HepG2 (cell line): ENCODE results near the gene ADCY7. TPM values are rescaled to one million over a fixed set of nuclear protein-coding genes. Genes with fewer than 3 reads are reported as not detected.

ENCODE experiments used
- ATAC-seq: fragments of 200-7000 bp; cut with Tn5 transposase; 3 replicates; pipeline ENCODE4 v1.9.1; 2020; ENCODE audit warnings: mild to moderate bottlenecking, moderate library complexity
- BruUV-seq: library from RNA; stranded (reverse); fragments of 400-500 nt; replicated peaks from 2 replicates; lab custom pipeline; 2021; lab: Mats Ljungman, UMichigan
- CTCF ChIA-PET: fragments of 300-600 bp; formaldehyde crosslinking; extraction: SDS; loops from one replicate; lab custom pipeline; 2021; ENCODE audit warnings: low total read pairs, inconsistent platforms, low intra/inter-chr PET ratio; lab: Yijun Ruan, JAX
- POLR2A ChIA-PET: fragments of 350-600 bp; sonication (Branson Sonifier 250); formaldehyde crosslinking; loops from one replicate; lab custom pipeline; 2020; ENCODE audit warnings: antibody characterized with exemption, inconsistent platforms; lab: Yijun Ruan, JAX
- DNase-seq: peaks from one replicate; pipeline ENCODE4 v3.0.0-alpha.2; 2015; ENCODE audit warnings: low spot score
- FAIRE-seq: peaks from 3 replicates; lab custom pipeline; 2011; peaks lifted over from hg19 to GRCh38; lab: Jason Lieb, UNC
- H2AFZ ChIP-seq: one replicate; pipeline ENCODE4 v1.6.1; 2011; ENCODE audit warnings: low read length, inconsistent platforms
- H3K27ac ChIP-seq: fragments of 300-600 bp; 3 replicates; pipeline ENCODE4 v1.8.0; 2011; ENCODE audit warnings: mixed run types, mild to moderate bottlenecking, mixed read lengths, low read length, inconsistent platforms; ENCODE audit not compliant: insufficient read depth; ENCODE audit errors: extremely low read length
- H3K27me3 ChIP-seq, 2 experiments: fragments of 200-600 bp in 1 of 2; 2 replicates in 1 of 2; 3 replicates in 1 of 2; pipeline versions ENCODE4 v1.6.0 to v1.8.0; 2011; ENCODE audit warnings: low read length in 2 of 2, mild to moderate bottlenecking in 2 of 2, moderate library complexity in 2 of 2, inconsistent platforms in 1 of 2; ENCODE audit not compliant: insufficient read depth in 2 of 2, control insufficient read depth in 1 of 2
- H3K36me3 ChIP-seq, 2 experiments: fragments of 200-600 bp in 1 of 2; replicated peaks in 1 of 2; 2 replicates in 1 of 2; 3 replicates in 1 of 2; pipeline versions ENCODE4 v1.5.1 to v1.8.0; 2011; ENCODE audit warnings: low read length in 2 of 2, inconsistent platforms in 1 of 2; ENCODE audit not compliant: insufficient read depth in 2 of 2, control insufficient read depth in 1 of 2
- H3K4me1 ChIP-seq: 2 replicates; pipeline ENCODE4 v1.5.1; 2012; ENCODE audit warnings: low read length, inconsistent platforms; ENCODE audit not compliant: insufficient read depth
- H3K4me2 ChIP-seq: 2 replicates; pipeline ENCODE4 v1.6.0; 2011; ENCODE audit warnings: low read depth, low read length, inconsistent platforms
- H3K4me3 ChIP-seq, 3 experiments: fragments of 200-600 bp in 1 of 3; sonication (generic), shearing (Covaris generic) in 1 of 3; replicated peaks in 1 of 3; 2 replicates each; pipeline ENCODE4 v1.5.1; 2011 to 2016; ENCODE audit warnings: low read length in 3 of 3, inconsistent platforms in 2 of 3, low read depth in 2 of 3, mild to moderate bottlenecking in 2 of 3, control low read depth in 1 of 3, mixed read lengths in 1 of 3; ENCODE audit not compliant: insufficient read depth in 1 of 3
- H3K79me2 ChIP-seq: one replicate; pipeline ENCODE4 v1.6.1; 2011; ENCODE audit warnings: low read length, inconsistent platforms; ENCODE audit not compliant: insufficient read depth
- H3K9ac ChIP-seq: 2 replicates; pipeline ENCODE4 v1.6.0; 2011; ENCODE audit warnings: mild to moderate bottlenecking, low read depth, low read length, inconsistent platforms; ENCODE audit not compliant: insufficient read depth
- H3K9me3 ChIP-seq: 2 replicates; pipeline ENCODE4 v1.5.1; 2012; ENCODE audit warnings: mild to moderate bottlenecking, low read length
- H4K20me1 ChIP-seq: 2 replicates; pipeline ENCODE4 v1.6.0; 2011; ENCODE audit warnings: inconsistent platforms, mild to moderate bottlenecking, low read length, moderate library complexity; ENCODE audit not compliant: insufficient read depth
- ZMYM3 ChIP-seq: sonication (generic); formaldehyde crosslinking; IDR thresholded peaks from 2 replicates; pipeline ENCODE4 v1.5.1; 2020; ENCODE audit warnings: mild to moderate bottlenecking, missing genetic modification reagents
- ZNF138 ChIP-seq: sonication (generic); formaldehyde crosslinking; IDR thresholded peaks from 2 replicates; pipeline ENCODE4 v1.5.0; 2020; ENCODE audit warnings: mild to moderate bottlenecking, low read depth, missing genetic modification reagents
- WGBS: methylation state at CpG from one replicate; pipeline ENCODE4 v1.1.6; 2017; ENCODE audit warnings: low lambda C conversion rate; 5-methylcytosine and 5-hydroxymethylcytosine counted together
- in situ Hi-C: cut with HindIII; loops from 2 replicates; pipeline ENCODE4 v1.10.0; 2017; ENCODE audit warnings: low pct_unique_long_range_greater_than_20kb; ENCODE audit not compliant: extremely low pct_ligation_motif_present
- intact Hi-C: fragments of 100-400 bp; cut with micrococcal nuclease; formaldehyde crosslinking; loops from one replicate; pipeline ENCODE4 v1.10.0; 2022; ENCODE audit not compliant: unreplicated experiment
- polyA plus RNA-seq, 8 experiments: library from polyadenylated mRNA; depleted of rRNA in 3 of 8; stranded (reverse) in 7 of 8; unstranded in 1 of 8; fragments of >200 nt; fragmentation: Illumina TruSeq in 4 of 8; extraction: Trizol in 4 of 8; gene quantifications; 2 replicates each; pipeline versions ENCODE4 v1.2.1 to v1.2.3, GENCODE V29; 2011 to 2016; ENCODE audit warnings: low read depth in 4 of 8, missing spikeins in 1 of 8, mixed read lengths in 1 of 8; ENCODE audit not compliant: insufficient read depth in 1 of 8
- total RNA-seq, 5 experiments: library from RNA; depleted of rRNA; stranded (reverse); fragments of >200 nt; fragmentation: Illumina TruSeq; extraction: Trizol; gene quantifications; 2 replicates each; pipeline ENCODE4 v1.2.3, GENCODE V29; 2016; ENCODE audit warnings: low read depth in 1 of 5
- TF ChIP-seq, protein P1 (sequence below): sonication (generic); formaldehyde crosslinking; IDR thresholded peaks from 2 replicates; pipeline ENCODE4 v1.5.1; 2020; ENCODE audit warnings: mild to moderate bottlenecking, missing genetic modification reagents, borderline replicate concordance

Gene ADCY7
- total and polyA plus RNA-seq, 2 of the 13 experiments (the other 11 are each of a cell fraction or from before 2014, with no cell fraction given) = 2.2 to 4.3 TPM

DNA sequence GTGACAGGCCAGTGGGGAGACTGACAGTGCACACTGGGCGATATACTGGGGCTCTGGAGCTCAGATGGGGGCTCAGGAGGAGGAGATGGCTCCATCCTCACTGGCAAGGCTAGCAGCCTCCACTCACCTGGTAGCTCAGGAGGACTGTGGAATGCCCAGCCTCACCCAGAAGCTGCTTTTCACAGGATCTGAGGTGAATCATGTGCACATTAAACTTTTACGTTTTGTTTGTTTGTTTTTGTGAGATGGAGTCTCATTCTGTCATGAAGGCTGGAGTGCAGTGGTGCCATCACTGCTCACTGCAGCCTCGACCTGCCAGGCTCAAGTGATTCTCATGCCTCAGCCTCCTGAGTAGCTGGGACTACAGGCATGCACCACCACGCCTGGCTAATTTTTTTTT, 28.6 kb downstream of the ADCY7 start (continued):
- TF ChIP-seq, protein P1, sequence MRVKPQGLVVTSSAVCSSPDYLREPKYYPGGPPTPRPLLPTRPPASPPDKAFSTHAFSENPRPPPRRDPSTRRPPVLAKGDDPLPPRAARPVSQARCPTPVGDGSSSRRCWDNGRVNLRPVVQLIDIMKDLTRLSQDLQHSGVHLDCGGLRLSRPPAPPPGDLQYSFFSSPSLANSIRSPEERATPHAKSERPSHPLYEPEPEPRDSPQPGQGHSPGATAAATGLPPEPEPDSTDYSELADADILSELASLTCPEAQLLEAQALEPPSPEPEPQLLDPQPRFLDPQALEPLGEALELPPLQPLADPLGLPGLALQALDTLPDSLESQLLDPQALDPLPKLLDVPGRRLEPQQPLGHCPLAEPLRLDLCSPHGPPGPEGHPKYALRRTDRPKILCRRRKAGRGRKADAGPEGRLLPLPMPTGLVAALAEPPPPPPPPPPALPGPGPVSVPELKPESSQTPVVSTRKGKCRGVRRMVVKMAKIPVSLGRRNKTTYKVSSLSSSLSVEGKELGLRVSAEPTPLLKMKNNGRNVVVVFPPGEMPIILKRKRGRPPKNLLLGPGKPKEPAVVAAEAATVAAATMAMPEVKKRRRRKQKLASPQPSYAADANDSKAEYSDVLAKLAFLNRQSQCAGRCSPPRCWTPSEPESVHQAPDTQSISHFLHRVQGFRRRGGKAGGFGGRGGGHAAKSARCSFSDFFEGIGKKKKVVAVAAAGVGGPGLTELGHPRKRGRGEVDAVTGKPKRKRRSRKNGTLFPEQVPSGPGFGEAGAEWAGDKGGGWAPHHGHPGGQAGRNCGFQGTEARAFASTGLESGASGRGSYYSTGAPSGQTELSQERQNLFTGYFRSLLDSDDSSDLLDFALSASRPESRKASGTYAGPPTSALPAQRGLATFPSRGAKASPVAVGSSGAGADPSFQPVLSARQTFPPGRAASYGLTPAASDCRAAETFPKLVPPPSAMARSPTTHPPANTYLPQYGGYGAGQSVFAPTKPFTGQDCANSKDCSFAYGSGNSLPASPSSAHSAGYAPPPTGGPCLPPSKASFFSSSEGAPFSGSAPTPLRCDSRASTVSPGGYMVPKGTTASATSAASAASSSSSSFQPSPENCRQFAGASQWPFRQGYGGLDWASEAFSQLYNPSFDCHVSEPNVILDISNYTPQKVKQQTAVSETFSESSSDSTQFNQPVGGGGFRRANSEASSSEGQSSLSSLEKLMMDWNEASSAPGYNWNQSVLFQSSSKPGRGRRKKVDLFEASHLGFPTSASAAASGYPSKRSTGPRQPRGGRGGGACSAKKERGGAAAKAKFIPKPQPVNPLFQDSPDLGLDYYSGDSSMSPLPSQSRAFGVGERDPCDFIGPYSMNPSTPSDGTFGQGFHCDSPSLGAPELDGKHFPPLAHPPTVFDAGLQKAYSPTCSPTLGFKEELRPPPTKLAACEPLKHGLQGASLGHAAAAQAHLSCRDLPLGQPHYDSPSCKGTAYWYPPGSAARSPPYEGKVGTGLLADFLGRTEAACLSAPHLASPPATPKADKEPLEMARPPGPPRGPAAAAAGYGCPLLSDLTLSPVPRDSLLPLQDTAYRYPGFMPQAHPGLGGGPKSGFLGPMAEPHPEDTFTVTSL = no peak

DNA sequence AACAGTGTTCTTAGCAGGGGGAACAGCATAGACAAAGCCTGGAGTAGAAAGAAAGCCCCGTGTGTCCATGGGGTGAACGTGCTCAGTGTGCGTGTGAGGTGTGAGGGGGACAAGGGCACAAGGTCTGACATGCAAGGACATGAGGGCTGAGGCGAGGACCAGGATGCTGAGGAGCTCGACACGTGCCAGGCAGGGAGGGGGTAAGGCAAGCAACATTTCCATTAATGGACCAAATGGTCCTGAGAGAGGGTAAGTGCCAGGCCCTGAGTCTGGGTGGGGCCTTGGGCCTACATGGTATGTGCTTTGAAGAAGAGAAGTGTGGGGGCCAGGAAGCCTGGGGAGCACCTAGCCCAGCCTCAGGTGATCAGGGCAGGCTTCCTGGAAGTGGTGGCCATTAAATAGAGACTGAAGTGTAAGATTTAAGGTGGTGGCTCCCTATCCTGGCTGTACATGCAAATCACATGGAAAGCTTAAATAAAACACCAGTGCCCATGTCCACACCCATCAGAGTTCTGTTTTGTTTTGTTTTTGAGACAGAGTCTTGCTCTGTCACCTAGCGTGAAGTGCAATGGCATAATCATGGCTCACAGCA, 29.3 kb downstream of the ADCY7 start:
- ATAC-seq (no peak), DNase-seq (no peak), FAIRE-seq (no peak)
- WGBS = 87% methylated on average over 7 of the region's 7 CpGs
- Histone ChIP-seq H3K9me3 (no peaks in the 10 kb centered on the region), H3K79me2 (no peaks in the 10 kb centered on the region), H3K9ac (no peak overlapping the region), H2AFZ (no peak overlapping the region), H4K20me1 (no peaks in the 10 kb centered on the region), H3K4me2 (no peak overlapping the region), H3K4me3 (no peak overlapping the region), H3K4me1 (peaks cover 64% of the 10 kb centered on the region), H3K27me3 (no peaks in the 10 kb centered on the region), H3K27ac (no peak overlapping the region), H3K36me3 (no peaks in the 10 kb centered on the region)
- TF ChIP-seq ZNF138 (CRISPR knock-in tag) = no peak
- TF ChIP-seq ZMYM3 (CRISPR knock-in tag) = 0 out of 2 replicates have a peak, but pooled peaks have one; percentile 30
- no TSS peak for BruUV-seq
- in situ Hi-C loops (no loop called here), intact Hi-C loops (no loop called here)
- ChIA-PET CTCF (no interaction called here), POLR2A (no interaction called here)
